Adrenal gland (tissue), 12 donors: Measurements from ENCODE around the gene KRCC1. TPM values are rescaled to one million over a fixed set of nuclear protein-coding genes. Genes with fewer than 3 reads are reported as not detected.

ENCODE experiments used
- DNase-seq, 7 donors: peaks; one replicate each; pipeline ENCODE4 v3.0.0-alpha.2; 2019 to 2020
- H3K27ac ChIP-seq, 5 donors: fragments of 200-600 bp; sonication (generic) in 4 of 5; 1 replicate in 3 of 5; 2 replicates in 2 of 5; pipeline versions ENCODE4 v1.5.1 to v1.8.0; 2016 to 2020; ENCODE audit warnings: mild to moderate bottlenecking in 1 of 5
- H3K27me3 ChIP-seq: fragments of 200-600 bp; 2 replicates; pipeline ENCODE4 v1.8.0; 2021
- H3K36me3 ChIP-seq, 2 donors: fragments of 200-600 bp; replicated peaks in 1 of 2; 1 replicate in 1 of 2; 2 replicates in 1 of 2; pipeline versions ENCODE4 v1.5.1 to v1.8.0; 2018 to 2022
- H3K4me1 ChIP-seq, 2 donors: fragments of 200-600 bp; replicated peaks in 1 of 2; 1 replicate in 1 of 2; 2 replicates in 1 of 2; pipeline versions ENCODE4 v1.5.1 to v1.8.0; 2018 to 2021
- H3K4me3 ChIP-seq, 4 donors: fragments of 200-600 bp; sonication (generic) in 3 of 4; one replicate each; pipeline ENCODE4 v1.5.1; 2016 to 2018
- H3K9me3 ChIP-seq, 3 donors: fragments of 200-600 bp; sonication (generic) in 1 of 3; replicated peaks in 1 of 3; 1 replicate in 2 of 3; 2 replicates in 1 of 3; pipeline versions ENCODE4 v1.5.1 to v1.8.0; 2016 to 2021
- CTCF ChIP-seq, 6 experiments: fragments of 450-650 bp in 4 of 6; fragments of 200-600 bp in 2 of 6; sonication (generic) in 1 of 6; IDR thresholded peaks; 1 replicate in 5 of 6; 2 replicates in 1 of 6; pipeline versions ENCODE4 v1.5.1 to v1.8.0; 2016 to 2021; ENCODE audit warnings: antibody characterized with exemption in 6 of 6, mild to moderate bottlenecking in 2 of 6, moderate library complexity in 1 of 6
- POLR2A ChIP-seq, 2 donors: fragments of 450-650 bp; IDR thresholded peaks; one replicate each; pipeline ENCODE4 v1.6.1; 2017; ENCODE audit warnings: antibody characterized with exemption in 2 of 2, mild to moderate bottlenecking in 2 of 2, moderate library complexity in 1 of 2
- WGBS, 4 donors: extraction: QIAGEN DNeasy Blood & Tissue Kit in 2 of 4; methylation state at CpG; one replicate each; pipeline versions ENCODE4 v1.1.5 to v1.1.7; 2013 to 2017; 5-methylcytosine and 5-hydroxymethylcytosine counted together
- intact Hi-C, 2 donors: fragments of 100-400 bp; cut with DNase I; formaldehyde crosslinking; loops; one replicate each; pipeline versions ENCODE4 v1.14.1 to v1.15.0; 2022 to 2023
- polyA plus RNA-seq, 3 donors: library from polyadenylated mRNA; stranded (reverse); fragments of 200-250 nt in 2 of 3; fragments of 350-450 nt in 1 of 3; fragmentation: Illumina TruSeq in 1 of 3; extraction: RNeasy Lipid Tissue Mini Kit (QIAGEN cat#74804) in 1 of 3; gene quantifications; one replicate each; pipeline ENCODE4 v1.2.3, GENCODE V29; 2013 to 2014
- total RNA-seq, 9 donors: library from RNA; depleted of rRNA in 4 of 9; stranded (reverse); fragments of >200 nt in 4 of 9; fragments of 120-200 nt in 1 of 9; fragmentation: NEBNext Ultra II Directional in 1 of 9; extraction: Animal tissue kit (Norgen Biotek cat#: 25700) in 1 of 9; gene quantifications; one replicate each; pipeline versions ENCODE4 v1.1.0 to v1.2.4, GENCODE V29; 2013 to 2023
- donor health status: healthy with polysubstance abuse.
- donor health status: Bipolar disorder and iron deficiency.
- donor health status: DM: yes; HTN: yes; CAD: no.
- donor health status: DM: no; HTN: no; CAD: no.
- donor health status: DM: no; HTN: no; CAD: no.
- donor health status: DM: yes; HTN: yes; CAD: no.

KRCC1 gene
- total and polyA plus RNA-seq, 12 donors, result 12.0 to 40.2 (median 20.5) TPM

- TF ChIP-seq POLR2A (IDR thresholded peaks at IDR 0.05) (no peak), CTCF (IDR thresholded peaks at IDR 0.05) (no peak)
- H3K4me1 ChIP-seq, result no peaks in the 10 kb centered on the region
- intact Hi-C loops, result no loop called here
- DNase-seq, result no peak
- WGBS, 4 donors, result 85 to 93% (median 90%) methylated on average over 2 of the region's 2 CpGs
- H3K4me3 ChIP-seq, result no peak overlapping the region
- H3K27me3 ChIP-seq, result peaks cover 4% of the 10 kb centered on the region
- H3K36me3 ChIP-seq, result no peaks in the 10 kb centered on the region
- H3K27ac ChIP-seq, result no peak overlapping the region
- no peaks in the 10 kb centered on the region for H3K9me3 ChIP-seq
Measured at GRCh38 chr2:88071365-88071764, 15.8 kb upstream of the KRCC1 start.

GRCh38 chr2:88070055-88070454 lies 14.5 kb upstream of the KRCC1 start:
- Histone ChIP-seq H3K4me3 (no peak overlapping the region), H3K27me3 (peaks cover 4% of the 10 kb centered on the region), H3K9me3 (no peaks in the 10 kb centered on the region), H3K27ac (no peak overlapping the region), H3K4me1 (no peaks in the 10 kb centered on the region), H3K36me3 (no peaks in the 10 kb centered on the region)
- 46 to 73% (median 58%) methylated on average over 1 of the region's 1 CpG for WGBS, 4 donors
- intact Hi-C loops, result no loop called here
- TF ChIP-seq POLR2A (IDR thresholded peaks at IDR 0.05), result no peak
- no peak for TF ChIP-seq CTCF (IDR thresholded peaks at IDR 0.05)
- no peak for DNase-seq

GRCh38 chr2:88069117-88069516 lies 13.5 kb upstream of the KRCC1 start:
- no peak overlapping the region for H3K27ac ChIP-seq
- TF ChIP-seq POLR2A (IDR thresholded peaks at IDR 0.05) (no peak), CTCF (IDR thresholded peaks at IDR 0.05) (no peak)
- no peak overlapping the region for H3K4me3 ChIP-seq
- no peaks in the 10 kb centered on the region for H3K9me3 ChIP-seq
- intact Hi-C loops, result no loop called here
- H3K4me1 ChIP-seq, result no peaks in the 10 kb centered on the region
- DNase-seq, result no peak
- no peaks in the 10 kb centered on the region for H3K36me3 ChIP-seq
- peaks cover 4% of the 10 kb centered on the region for H3K27me3 ChIP-seq

- WGBS, 4 donors, result 67 to 79% (median 73%) methylated on average over 2 of the region's 2 CpGs
- intact Hi-C loops, result no loop called here
- Histone ChIP-seq H3K27ac (no peak overlapping the region), H3K4me3 (no peak overlapping the region), H3K9me3 (no peaks in the 10 kb centered on the region), H3K36me3 (no peaks in the 10 kb centered on the region), H3K27me3 (no peaks in the 10 kb centered on the region), H3K4me1 (no peaks in the 10 kb centered on the region)
- TF ChIP-seq POLR2A (IDR thresholded peaks at IDR 0.05), result no peak
- DNase-seq, result no peak
Measured at GRCh38 chr2:88068044-88068443, 12.5 kb upstream of the KRCC1 start.

- Histone ChIP-seq H3K4me3 (no peak within 1 kb of the TSS), H3K27me3 (no peaks in the 10 kb centered on the region), H3K4me1 (no peaks in the 10 kb centered on the region), H3K36me3 (no peaks in the 10 kb centered on the region), H3K27ac (no peak within 1 kb of the TSS), H3K9me3 (no peaks in the 10 kb centered on the region)
- no peak for DNase-seq
- no peak for TF ChIP-seq CTCF (IDR thresholded peaks at IDR 0.05)
- no peak for TF ChIP-seq POLR2A (IDR thresholded peaks at IDR 0.05)
- intact Hi-C loops, result no loop called here
- WGBS, 4 donors, result 71 to 78% (median 75%) methylated on average over 8 of the region's 8 CpGs
Measured at GRCh38 chr2:88067598-88067997, 12.0 kb upstream of the KRCC1 start, which contains the start of gene SMYD1. TSS of gene SMYD1 (plus strand) at chr2:88067825. CDS start at chr2:88067865, 40 bp downstream.
